Neural progenitor cell (in vitro differentiated cells): Measurements from ENCODE around the gene ASTE1.

Experiments used
- CTCF ChIP-seq: fragments of 200-600 bp; sonication (generic); IDR thresholded peaks from 2 replicates; pipeline ENCODE4 v1.5.1; 2017; ENCODE audit warnings: antibody characterized with exemption, mild to moderate bottlenecking
- EZH2 ChIP-seq: fragments of 200-600 bp; sonication (generic); IDR thresholded peaks from 2 replicates; pipeline ENCODE4 v1.6.1; 2017; ENCODE audit warnings: antibody characterized with exemption, mild to moderate bottlenecking, moderate library complexity

GRCh38 chr3:131050001-131050400 is 23.4 kb upstream of the ASTE1 start:
- TF ChIP-seq CTCF (no peak), EZH2 (no peak)
